HG03045 (cell line): ENCODE measurements around the gene KCNMB2.
"Not testable (repeated sequence)": the region's sequence is repeated elsewhere in the genome, so short reads cannot be mapped to it uniquely, and the experiment has no call there.

Experiments
- ATAC-seq: cut with Tn5 transposase; IDR thresholded peaks from one replicate; pipeline ENCODE4 v1.9.1; 2021; ENCODE audit warnings: mild to moderate bottlenecking, moderate library complexity; ENCODE audit not compliant: unreplicated experiment

KCNMB2 gene

DNA sequence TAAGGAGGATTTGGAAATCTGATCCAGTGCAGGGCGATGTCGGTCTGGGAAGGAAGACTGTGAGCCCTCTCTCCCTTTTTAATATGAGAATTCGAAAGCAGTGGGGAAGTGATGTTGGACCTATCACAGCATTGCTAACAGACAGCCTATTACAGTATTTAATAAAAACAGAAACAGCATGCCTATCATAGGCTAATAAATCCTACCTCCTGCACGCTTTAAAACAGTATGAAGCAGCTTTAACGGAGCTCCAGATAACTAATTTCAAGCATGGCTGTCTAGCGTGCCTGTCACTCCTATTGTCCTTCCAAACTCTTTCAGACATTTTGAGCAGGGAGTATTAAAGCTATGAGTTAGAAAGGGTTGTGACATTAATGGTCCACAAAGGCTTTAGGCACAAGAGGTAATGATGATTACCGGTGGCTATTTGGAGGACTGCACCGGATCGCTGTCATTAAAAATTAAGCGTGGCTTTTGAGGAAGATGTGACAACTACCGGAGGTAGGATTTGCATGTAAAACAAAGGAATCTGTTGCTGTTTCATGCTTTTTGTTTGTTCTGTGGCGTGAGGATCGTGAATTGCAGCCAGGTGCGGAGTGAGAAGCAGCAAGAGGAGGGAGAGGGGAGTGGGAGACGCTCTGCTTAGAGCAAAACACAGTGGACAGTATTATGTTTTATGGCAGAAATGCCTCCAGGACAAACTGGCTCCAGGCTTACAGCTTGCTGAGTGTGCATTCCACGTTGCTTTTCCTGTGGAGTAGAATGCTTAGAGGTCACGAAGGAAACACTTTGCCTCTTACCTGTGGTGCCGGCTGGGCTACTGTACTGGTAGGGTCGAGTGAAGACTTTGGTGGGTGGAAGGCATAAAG is at the start of gene KCNMB2:
TSS of gene KCNMB2 (plus strand) at position 226 of the 869 bp plus-strand sequence.
- ATAC-seq, result no peak

GRCh38 chr3:178486903-178487302 is 49.3 kb upstream of the KCNMB2 start:
- no peak for ATAC-seq

DNA sequence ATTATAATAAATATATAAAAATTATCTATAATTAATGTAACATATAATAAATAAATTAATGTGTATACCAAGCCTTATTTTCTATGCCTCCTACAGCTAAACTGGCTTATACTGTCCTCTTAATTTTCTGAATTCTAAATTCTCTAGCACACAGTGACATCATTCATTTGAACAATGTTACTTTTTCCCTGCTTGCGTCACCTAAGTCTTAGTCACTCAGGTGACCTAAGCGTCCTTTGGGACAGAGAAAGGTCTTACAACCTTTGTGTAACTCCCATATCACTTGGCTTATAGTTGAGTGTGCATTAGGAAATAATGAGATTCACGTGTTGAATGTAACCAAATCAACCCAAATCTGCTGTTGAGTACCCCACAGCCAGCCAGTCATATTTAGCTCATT is 48.5 kb upstream of the KCNMB2 start:
- no peak for ATAC-seq

GRCh38 chr3:178491751-178492150 is 44.5 kb upstream of the KCNMB2 start:
- ATAC-seq, result no peak

DNA sequence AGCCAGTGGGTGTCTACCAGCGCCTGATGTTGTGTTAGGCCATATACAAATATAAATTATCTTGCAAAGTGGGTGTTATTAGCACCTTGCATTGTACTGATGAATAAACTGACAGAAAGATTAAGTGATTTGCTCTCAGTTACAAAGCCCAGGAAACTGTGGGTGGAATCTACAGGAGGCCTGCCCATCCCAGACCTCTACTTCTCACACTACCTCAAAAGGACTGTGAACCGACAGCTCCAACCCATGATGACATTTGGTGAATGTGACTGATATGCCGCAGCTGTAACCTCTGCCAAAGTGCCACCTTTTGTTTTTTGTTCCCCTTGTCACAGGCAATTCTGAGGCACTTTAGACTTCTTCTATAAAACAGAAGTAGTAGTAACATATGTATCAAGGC is 43.7 kb upstream of the KCNMB2 start:
- no peak for ATAC-seq

GRCh38 chr3:178494386-178494785 is 41.9 kb upstream of the KCNMB2 start:
- no peak for ATAC-seq

GRCh38 chr3:178496911-178497310 is 39.3 kb upstream of the KCNMB2 start:
- no peak for ATAC-seq

GRCh38 chr3:178498871-178499270 is 37.4 kb upstream of the KCNMB2 start:
- ATAC-seq, result no peak

GRCh38 chr3:178500631-178501030 is 35.6 kb upstream of the KCNMB2 start:
- ATAC-seq, result no peak

DNA sequence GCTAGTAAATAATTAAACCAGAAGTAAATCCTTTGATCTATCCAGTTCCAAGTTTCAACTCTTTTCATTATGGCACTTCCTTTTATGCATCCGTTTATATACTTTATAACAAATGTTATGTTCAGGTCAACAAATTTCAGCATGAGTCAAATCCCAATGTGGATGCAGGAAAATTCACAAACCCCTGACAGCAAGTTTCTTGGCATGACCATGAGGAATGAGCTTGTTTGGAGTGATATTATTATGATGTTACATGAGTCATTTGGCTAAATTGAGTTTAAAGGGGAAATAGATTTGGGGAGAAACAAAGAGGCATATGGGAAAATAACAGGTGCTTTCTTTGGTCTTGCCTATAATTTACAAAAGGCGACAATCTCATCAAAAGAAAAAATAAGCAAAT is 32.1 kb upstream of the KCNMB2 start:
- ATAC-seq, result no peak

- no peak for ATAC-seq
Measured at GRCh38 chr3:178505832-178506231, 30.4 kb upstream of the KCNMB2 start.

DNA sequence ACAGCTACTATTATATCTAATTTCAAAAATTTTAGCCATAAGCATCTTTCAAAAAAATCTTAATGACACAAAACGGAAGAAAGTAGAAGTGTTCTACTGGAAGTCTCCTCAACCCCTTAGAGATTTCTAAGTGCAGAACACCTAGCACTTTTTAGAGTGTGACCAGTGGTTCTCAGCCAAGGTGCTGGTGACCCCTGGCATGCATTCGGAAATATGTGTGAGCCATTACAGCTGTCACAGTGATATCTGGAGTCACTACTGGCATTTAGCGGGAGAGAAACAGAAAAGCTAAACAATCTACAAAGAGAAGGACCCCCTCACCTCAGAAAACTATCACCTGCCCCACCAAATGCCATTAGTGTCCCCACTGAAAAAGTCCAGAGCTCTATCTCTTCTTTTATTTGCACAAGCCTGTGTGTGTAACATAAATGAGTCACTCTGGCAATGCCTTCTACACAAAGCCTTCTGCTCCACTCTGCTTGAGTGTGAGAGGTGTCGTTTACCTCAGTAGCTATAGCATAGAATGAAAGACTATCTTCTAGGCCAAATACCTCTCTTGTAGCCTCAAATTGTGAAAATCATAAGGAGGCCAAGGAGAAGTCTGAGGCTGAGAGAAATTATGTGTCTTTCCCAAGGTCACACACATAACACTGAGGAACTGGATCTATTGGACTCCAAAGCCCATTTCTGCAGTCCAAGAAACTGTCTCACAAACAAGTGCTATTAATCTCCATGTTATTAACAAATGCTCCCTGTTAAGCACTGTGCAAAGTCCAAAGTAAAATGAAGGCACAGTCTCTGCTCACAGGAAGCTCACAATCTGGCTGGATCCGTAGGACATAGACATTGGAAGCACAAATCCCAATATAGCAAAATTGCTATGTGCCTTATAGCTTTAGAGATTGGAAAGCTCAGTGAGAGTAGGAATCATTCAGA is 28.5 kb upstream of the KCNMB2 start:
- no peak for ATAC-seq

GRCh38 chr3:178508443-178508825 is 27.8 kb upstream of the KCNMB2 start:
- no peak for ATAC-seq

DNA sequence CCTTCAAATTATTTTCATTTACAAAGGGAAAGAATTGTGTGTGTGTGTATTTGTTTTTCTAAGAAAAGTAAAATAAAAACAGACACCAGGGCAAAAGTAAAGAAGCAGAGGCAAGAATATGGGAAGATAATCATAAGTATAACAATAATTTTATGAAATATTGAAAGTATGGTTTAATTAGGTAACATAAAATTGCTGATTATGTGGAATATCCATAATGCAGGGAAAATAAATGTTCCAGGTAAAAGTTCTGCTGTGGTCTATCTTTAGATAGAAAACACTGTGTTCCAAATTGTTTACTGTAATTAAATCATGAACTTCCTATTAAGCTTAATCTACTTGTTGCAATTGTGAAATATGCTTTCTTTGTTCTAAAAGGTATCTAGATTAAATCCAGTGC is 25.7 kb upstream of the KCNMB2 start:
- no peak for ATAC-seq

- no peak for ATAC-seq
Measured at GRCh38 chr3:178512647-178513046, 23.6 kb upstream of the KCNMB2 start.

GRCh38 chr3:178513546-178514380 is 22.5 kb upstream of the KCNMB2 start:
- no peak for ATAC-seq

DNA sequence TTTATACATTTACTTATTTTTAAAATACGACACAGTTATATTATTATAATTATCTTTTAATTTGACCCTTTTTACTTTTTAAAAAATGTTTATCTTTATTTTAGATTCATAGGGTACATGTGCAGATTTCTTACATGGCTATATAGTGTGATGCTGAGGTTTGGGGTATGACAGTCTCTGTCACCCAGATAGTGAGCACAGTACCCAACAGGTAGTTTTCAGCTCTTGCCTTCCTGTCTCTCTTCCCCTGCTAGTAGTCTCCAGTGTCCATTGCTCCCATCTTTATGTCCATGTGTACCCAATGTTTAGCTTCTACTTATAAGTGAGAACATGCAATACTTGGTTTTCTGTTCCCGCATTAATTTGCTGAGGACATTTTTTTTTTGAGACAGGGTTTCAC is 21.8 kb upstream of the KCNMB2 start:
- no peak for ATAC-seq

- ATAC-seq, result not testable (repeated sequence)
Measured at GRCh38 chr3:178515076-178515744, 21.0 kb upstream of the KCNMB2 start.

DNA sequence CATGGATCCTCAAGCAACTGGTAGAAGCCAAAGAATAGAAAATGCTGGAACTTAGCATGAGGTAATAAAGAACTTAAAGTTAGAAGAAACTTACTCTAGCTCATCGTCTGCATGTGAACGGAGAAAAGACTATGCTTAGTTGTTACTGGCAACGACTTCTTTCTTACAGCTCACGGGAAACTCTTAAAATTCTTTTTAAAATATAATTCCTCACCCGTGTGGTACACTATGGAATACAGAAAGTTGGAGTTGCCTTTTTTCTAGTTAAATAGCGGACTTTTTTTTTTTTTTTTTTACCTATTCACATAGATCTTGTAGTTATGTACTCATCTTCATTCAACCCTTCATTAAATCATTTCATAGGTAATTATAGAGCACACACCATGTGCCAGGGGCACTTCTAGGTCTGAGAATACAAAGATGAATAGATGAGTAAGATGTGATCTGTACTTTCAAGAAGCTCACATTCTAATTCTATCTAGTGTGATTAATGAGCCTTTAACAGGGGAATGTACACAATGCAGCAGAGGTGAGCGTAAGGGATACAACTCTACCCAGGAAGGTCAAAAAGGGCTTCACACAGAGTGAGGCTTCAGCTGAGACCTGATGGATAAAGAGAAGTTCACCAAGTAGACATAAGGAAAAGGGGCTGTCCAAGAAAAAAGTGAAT is 18.4 kb upstream of the KCNMB2 start:
- no peak for ATAC-seq
